Umbilical cord (tissue), 2 donors: ENCODE results near the gene RAB8B. TPM values are rescaled to one million over a fixed set of nuclear protein-coding genes. Genes with fewer than 3 reads are reported as not detected.

Source experiments
- DNase-seq: peaks from one replicate; pipeline ENCODE4 v3.0.0-alpha.2; 2015; ENCODE audit warnings: low spot score
- total RNA-seq: library from RNA; depleted of rRNA; stranded (reverse); fragments of >200 nt; gene quantifications from one replicate; pipeline ENCODE4 v1.2.3, GENCODE V29; 2014; ENCODE audit warnings: low replicate concordance; ENCODE audit not compliant: insufficient read depth

The RAB8B gene
- total RNA-seq, 1 donor from 2014 or later: 89.1 TPM

GRCh38 chr15:63308947-63309346 is 119.5 kb downstream of the RAB8B start:
- DNase-seq: no peak

GRCh38 chr15:63310646-63311045 is 121.2 kb downstream of the RAB8B start:
- DNase-seq: no peak

DNA sequence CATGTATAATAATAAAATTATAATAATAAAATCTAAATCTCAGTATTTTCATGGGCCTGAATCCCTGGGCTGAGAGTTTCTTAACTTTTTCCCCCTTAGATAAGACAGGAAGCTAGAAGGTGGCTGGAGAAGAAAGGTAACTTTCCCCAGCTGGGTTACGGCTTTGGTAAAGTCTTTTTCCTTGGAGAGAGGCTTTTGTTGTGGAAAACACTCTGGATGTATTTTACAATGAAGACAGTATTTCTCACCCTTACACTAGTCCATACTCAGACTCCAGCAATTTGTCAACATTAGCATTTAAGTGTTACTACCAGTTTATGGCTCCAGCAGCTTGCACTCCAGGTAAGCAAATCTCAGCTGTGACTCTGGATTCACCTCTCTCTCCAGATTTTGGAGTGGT is 122.9 kb downstream of the RAB8B start:
- DNase-seq: no peak

DNA sequence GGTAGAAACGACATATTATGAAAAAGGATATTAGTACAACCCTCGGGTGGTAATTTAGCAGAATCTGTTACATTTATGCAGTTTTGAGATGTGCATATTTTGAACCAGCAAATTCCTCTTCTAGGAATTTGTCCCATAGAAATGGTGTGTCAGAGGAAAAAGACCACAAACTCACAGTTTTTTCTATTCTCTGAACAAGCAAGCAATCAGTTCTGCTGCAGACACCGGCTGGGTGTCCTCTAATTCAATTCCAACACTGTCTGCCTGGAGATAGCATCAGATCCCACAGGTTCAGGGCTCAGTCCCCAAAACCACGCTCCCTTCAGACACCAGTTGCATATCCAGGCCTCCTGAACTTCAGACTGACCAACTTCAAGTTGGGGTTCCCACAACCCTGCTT is 124.4 kb downstream of the RAB8B start:
- DNase-seq: no peak

DNA sequence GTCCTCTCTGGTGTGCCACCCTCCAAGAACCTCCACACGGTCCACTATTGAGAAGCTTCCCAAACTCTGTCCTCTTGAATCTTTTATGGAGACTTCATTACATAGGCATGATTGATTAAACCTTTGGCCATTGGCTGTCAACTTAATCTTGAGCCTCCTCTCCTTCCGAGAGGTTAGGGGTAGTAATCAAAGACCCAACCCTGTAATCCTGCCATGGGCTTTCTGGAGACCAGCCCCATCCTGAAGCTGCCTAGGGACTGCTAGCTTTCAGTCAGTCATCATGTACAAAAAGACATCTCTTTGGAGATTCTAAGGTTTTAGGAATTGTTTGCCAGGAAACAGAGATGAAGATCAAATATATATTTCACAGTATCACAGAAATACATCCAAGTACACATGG is 125.0 kb downstream of the RAB8B start:
- DNase-seq: no peak

Other genes starting within 250 kb of the RAB8B start
- 2,445 TPM for gene TPM1, start 146.9 kb upstream of the RAB8B start, total RNA-seq
- gene LACTB, start 67.7 kb upstream of the RAB8B start, total RNA-seq: 15.2 TPM
- 77.8 TPM for gene RPS27L, start 32.1 kb upstream of the RAB8B start, total RNA-seq
- 28.9 TPM for gene APH1B, start 88.0 kb downstream of the RAB8B start, total RNA-seq
- gene CA12, start 192.2 kb downstream of the RAB8B start, total RNA-seq: 46.9 TPM